CD4-positive, alpha-beta memory T cell (primary cell): ENCODE results near the gene ATG4A. TPM values are rescaled to one million over a fixed set of nuclear protein-coding genes. Genes with fewer than 3 reads are reported as not detected.

Experiments
- CTCF ChIA-PET: fragments of 350-600 bp; sonication (Branson Sonifier 250); formaldehyde crosslinking; loops from one replicate; lab custom pipeline; 2021; ENCODE audit warnings: inconsistent platforms; ENCODE audit not compliant: partially characterized antibody; lab: Charles Lee
- POLR2A ChIA-PET: fragments of 350-600 bp; sonication (Branson Sonifier 250); formaldehyde crosslinking; loops from one replicate; lab custom pipeline; 2021; ENCODE audit not compliant: partially characterized antibody; lab: Charles Lee
- DNase-seq, 5 donors: peaks; one replicate each; pipeline versions ENCODE4 v3.0.0 to v3.0.0-alpha.2; 2020 to 2022; ENCODE audit warnings: mixed read lengths in 1 of 5
- H3K27ac ChIP-seq: one replicate; pipeline ENCODE4 v1.7.0; 2013; ENCODE audit warnings: low read depth, low read length
- H3K27me3 ChIP-seq: 2 replicates; pipeline ENCODE4 v1.7.0; 2013; ENCODE audit warnings: mild to moderate bottlenecking, low read length, moderate library complexity; ENCODE audit not compliant: insufficient read depth
- H3K36me3 ChIP-seq: 2 replicates; pipeline ENCODE4 v1.7.0; 2013; ENCODE audit warnings: mild to moderate bottlenecking, low read length, moderate library complexity; ENCODE audit not compliant: insufficient read depth
- H3K4me1 ChIP-seq: 2 replicates; pipeline ENCODE4 v1.7.0; 2013; ENCODE audit warnings: mild to moderate bottlenecking, low read length, moderate library complexity; ENCODE audit not compliant: insufficient read depth
- H3K4me3 ChIP-seq, 2 donors: one replicate each; pipeline ENCODE4 v1.7.0; 2013; ENCODE audit warnings: low read length in 2 of 2, mild to moderate bottlenecking in 1 of 2
- H3K9me3 ChIP-seq, 2 donors: one replicate each; pipeline ENCODE4 v1.7.0; 2013; ENCODE audit warnings: low read length in 2 of 2, control low read depth in 1 of 2; ENCODE audit not compliant: control insufficient read depth in 1 of 2
- H3K27ac Mint-ChIP-seq, 7 donors: one replicate each; pipeline ENCODE4 v1.8.0; 2020 to 2021; ENCODE audit warnings: mixed read lengths in 7 of 7, mild to moderate bottlenecking in 6 of 7, inconsistent platforms in 3 of 7, moderate library complexity in 3 of 7
- H3K27me3 Mint-ChIP-seq, 2 donors: one replicate each; pipeline ENCODE4 v1.8.0; 2020 to 2021; ENCODE audit warnings: mixed read lengths in 2 of 2
- H3K36me3 Mint-ChIP-seq, 2 donors: one replicate each; pipeline ENCODE4 v1.8.0; 2020 to 2021; ENCODE audit warnings: mixed read lengths in 2 of 2, inconsistent platforms in 1 of 2, mild to moderate bottlenecking in 1 of 2
- H3K4me1 Mint-ChIP-seq, 4 donors: one replicate each; pipeline ENCODE4 v1.8.0; 2020 to 2021; ENCODE audit warnings: mixed read lengths in 4 of 4, mild to moderate bottlenecking in 1 of 4
- H3K4me3 Mint-ChIP-seq, 8 donors: one replicate each; pipeline ENCODE4 v1.8.0; 2020 to 2021; ENCODE audit warnings: mixed read lengths in 8 of 8, mild to moderate bottlenecking in 7 of 8, moderate library complexity in 6 of 8, inconsistent platforms in 3 of 8
- H3K9me3 Mint-ChIP-seq, 8 donors: one replicate each; pipeline ENCODE4 v1.8.0; 2020 to 2021; ENCODE audit warnings: mixed read lengths in 8 of 8, mild to moderate bottlenecking in 5 of 8, inconsistent platforms in 3 of 8, moderate library complexity in 1 of 8
- intact Hi-C: fragments of 100-400 bp; cut with micrococcal nuclease; formaldehyde crosslinking; loops from one replicate; pipeline ENCODE4 v1.15.1; 2023
- polyA plus RNA-seq, 2 donors: library from polyadenylated mRNA; unstranded; fragments of 300-500 nt; fragmentation: Illumina TruSeq; gene quantifications; one replicate each; pipeline ENCODE4 v1.2.3, GENCODE V29; 2021
- total RNA-seq, 2 experiments: library from RNA; stranded (reverse); gene quantifications; one replicate each; pipeline ENCODE4 v1.2.3, GENCODE V29; 2021

ATG4A gene
- total and polyA plus RNA-seq, 4 experiments from 2014 or later: 7.6 to 21.5 (median 11.7) TPM

DNA sequence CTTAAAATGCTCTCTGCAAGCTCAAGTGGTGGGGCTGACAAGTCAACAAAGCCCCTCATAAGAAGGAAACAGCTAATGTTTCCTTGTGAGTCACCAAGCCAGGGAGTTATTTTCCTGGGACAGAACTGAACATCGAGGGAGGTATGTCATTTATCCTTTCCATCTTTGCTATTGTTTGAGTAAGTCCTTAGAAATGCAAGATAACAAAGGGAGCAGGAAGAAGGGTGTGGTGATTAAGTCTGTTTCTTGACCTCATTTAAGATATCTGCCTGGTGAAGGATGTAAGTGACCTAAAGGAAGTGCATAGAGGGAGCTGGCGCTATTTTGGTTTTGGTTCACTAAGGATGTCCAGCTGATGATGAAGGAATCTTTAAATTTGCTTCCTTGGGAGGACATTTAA is 39.9 kb downstream of the ATG4A start:
- Histone ChIP-seq H3K4me3 (no peak overlapping the region), H3K27me3 (no peaks in the 10 kb centered on the region), H3K4me1 (no peaks in the 10 kb centered on the region), H3K36me3 (no peaks in the 10 kb centered on the region), H3K9me3 (no peaks in the 10 kb centered on the region), H3K27ac (no peak overlapping the region)
- Mint-ChIP-seq H3K36me3 (peaks cover 27 to 46% of the 10 kb centered on the region in 2 donors), H3K4me1 (no peaks in the 10 kb centered on the region), H3K4me3 (no peak overlapping the region), H3K9me3 (no peaks in the 10 kb centered on the region), H3K27ac (no peak overlapping the region), H3K27me3 (no peaks in the 10 kb centered on the region)
- intact Hi-C loops: no loop called here
- no peak for DNase-seq
- CTCF ChIA-PET: no interaction called here
- POLR2A ChIA-PET: no interaction called here

DNA sequence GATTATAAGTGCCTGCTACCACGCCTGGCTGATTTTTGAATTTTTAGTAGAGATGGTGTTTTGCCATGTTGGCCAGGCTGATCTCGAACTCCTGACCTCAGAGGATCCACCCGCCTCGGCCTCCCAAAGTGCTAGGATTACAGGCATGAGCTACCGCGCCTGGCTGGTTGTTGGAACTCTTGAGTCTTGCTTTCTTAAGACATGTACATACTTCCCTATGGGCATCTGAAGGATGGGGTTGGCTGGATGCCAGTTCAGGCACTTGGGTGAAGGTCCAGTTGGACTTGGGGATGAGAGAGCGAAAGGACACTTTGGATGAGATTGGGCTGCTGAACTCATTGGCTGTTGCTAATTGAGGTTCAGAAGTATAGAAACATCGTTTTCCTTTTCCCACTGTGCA is 40.5 kb downstream of the ATG4A start:
- no peak for DNase-seq
- intact Hi-C loops: no loop called here
- Mint-ChIP-seq H3K27ac (no peak overlapping the region), H3K4me1 (no peaks in the 10 kb centered on the region), H3K4me3 (no peak overlapping the region), H3K27me3 (no peaks in the 10 kb centered on the region), H3K36me3 (peaks cover 21 to 47% of the 10 kb centered on the region in 2 donors), H3K9me3 (no peaks in the 10 kb centered on the region)
- H3K27me3 ChIP-seq: no peaks in the 10 kb centered on the region
- ChIA-PET CTCF (no interaction called here), POLR2A (no interaction called here)
- no peaks in the 10 kb centered on the region for H3K4me1 ChIP-seq
- H3K9me3 ChIP-seq: no peaks in the 10 kb centered on the region
- no peak overlapping the region for H3K4me3 ChIP-seq
- H3K36me3 ChIP-seq: no peaks in the 10 kb centered on the region
- H3K27ac ChIP-seq: no peak overlapping the region

DNA sequence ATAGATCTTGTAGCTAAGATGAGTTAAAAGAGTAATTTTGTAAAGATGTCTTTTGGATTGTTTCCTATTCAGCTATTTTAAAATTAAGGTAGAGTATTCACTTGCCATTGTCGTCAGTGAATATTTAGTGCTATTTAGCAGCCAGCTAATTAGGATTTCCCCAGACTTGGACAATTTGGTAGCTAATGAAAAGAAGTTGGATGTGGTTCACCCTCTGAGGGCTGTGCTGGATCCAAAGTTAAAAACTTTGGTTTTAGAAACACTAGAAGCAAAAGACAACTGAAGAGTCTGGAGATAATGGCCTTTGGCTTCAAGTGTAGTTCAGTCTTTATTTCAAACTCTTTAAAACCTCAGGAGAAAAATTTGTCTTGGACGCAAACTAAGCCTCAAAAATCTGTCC is 41.3 kb downstream of the ATG4A start:
- intact Hi-C loops: no loop called here
- no peaks in the 10 kb centered on the region for H3K27me3 ChIP-seq
- peaks cover 24 to 54% of the 10 kb centered on the region in 2 donors for H3K36me3 Mint-ChIP-seq

DNA sequence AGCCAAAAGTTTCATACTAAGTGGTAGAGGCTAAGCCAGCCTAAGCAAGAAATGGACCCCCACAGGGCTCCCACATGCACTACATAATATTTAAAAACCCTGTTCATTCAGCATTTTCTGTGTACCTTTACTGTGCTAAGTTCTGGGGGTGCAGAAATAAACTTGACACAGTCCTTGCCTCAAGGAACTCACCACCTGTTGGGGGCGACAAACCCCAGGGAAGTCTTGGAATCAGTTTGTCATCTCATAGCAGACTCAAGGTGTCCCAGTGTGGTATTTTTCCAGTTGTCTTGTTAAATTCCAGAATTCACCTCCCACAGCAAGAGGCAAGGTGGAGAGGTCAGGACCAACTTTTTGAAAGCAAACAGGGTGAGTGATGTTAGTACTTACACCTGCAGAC is 43.1 kb downstream of the ATG4A start:
- Histone ChIP-seq H3K9me3 (no peaks in the 10 kb centered on the region), H3K27me3 (no peaks in the 10 kb centered on the region), H3K4me1 (no peaks in the 10 kb centered on the region), H3K36me3 (peaks cover 7% of the 10 kb centered on the region), H3K4me3 (no peak overlapping the region), H3K27ac (no peak overlapping the region)
- CTCF ChIA-PET: no interaction called here
- no peak overlapping the region for H3K27ac Mint-ChIP-seq
- POLR2A ChIA-PET: no interaction called here
- H3K9me3 Mint-ChIP-seq: peaks cover 0 to 1% (median 0%) of the 10 kb centered on the region in 8 donors
- intact Hi-C loops: no loop called here
- H3K36me3 Mint-ChIP-seq: peaks cover 32 to 60% of the 10 kb centered on the region in 2 donors
- no peak overlapping the region for H3K4me3 Mint-ChIP-seq
- no peaks in the 10 kb centered on the region for H3K4me1 Mint-ChIP-seq
- H3K27me3 Mint-ChIP-seq: no peaks in the 10 kb centered on the region
- DNase-seq: no peak

More for the DNA sequence above, 41.3 kb downstream of the ATG4A start:
- no peak overlapping the region for H3K4me3 ChIP-seq
- H3K27ac ChIP-seq: no peak overlapping the region
- POLR2A ChIA-PET: no interaction called here
- Mint-ChIP-seq H3K4me3 (no peak overlapping the region), H3K27me3 (no peaks in the 10 kb centered on the region), H3K9me3 (no peaks in the 10 kb centered on the region), H3K27ac (no peak overlapping the region), H3K4me1 (no peaks in the 10 kb centered on the region)
- CTCF ChIA-PET: no interaction called here
- no peaks in the 10 kb centered on the region for H3K4me1 ChIP-seq
- H3K36me3 ChIP-seq: peaks cover 2% of the 10 kb centered on the region
- no peaks in the 10 kb centered on the region for H3K9me3 ChIP-seq
- DNase-seq: no peak

DNA sequence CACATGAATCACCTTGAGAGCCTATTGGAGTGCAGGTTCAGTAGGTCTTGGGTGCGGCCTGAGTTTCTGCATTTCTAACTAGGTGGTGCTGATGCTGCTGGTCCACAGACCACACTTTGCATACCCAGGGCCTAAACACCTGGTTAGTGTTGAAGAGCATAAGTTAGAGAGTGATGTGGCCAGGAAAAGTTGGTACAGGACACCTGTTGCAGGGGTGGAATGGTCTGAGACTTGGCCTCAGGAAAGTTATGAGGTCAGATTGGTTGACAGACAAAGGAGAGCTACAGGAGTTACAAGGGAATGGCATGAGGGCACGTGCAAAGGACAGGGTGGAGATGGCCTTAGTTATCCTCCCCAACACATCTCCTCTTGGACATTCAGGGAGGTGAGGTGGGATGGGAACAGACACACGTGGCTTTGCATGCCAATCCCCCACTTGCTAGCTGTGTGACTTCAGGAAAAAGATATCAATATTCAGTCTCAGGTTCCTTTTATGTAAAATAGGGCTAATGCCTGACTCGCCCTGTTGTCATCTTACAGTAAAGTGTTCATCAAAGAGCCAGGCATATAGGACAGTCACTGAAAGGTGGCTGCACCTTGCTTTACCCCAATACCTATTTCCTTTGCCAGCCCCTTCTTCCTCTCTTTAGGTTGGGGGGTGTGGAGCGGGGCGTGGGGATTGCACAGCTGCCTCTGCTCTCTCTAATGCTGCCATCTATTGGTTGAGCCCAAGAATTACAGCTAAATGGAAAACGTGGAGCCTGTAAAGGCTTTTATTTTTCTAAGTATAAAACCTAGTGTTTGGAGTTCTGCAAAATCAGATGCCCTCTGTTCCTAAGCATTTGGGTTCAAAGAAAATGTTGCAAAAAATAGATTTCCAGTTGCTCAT is 47.5 kb downstream of the ATG4A start:
- no peak overlapping the region for H3K27ac Mint-ChIP-seq
- no peak overlapping the region for H3K27ac ChIP-seq
- no peak overlapping the region for H3K4me3 ChIP-seq
- POLR2A ChIA-PET: no interaction called here
- H3K36me3 ChIP-seq: peaks cover 7% of the 10 kb centered on the region
- CTCF ChIA-PET: interaction anchor here (0.7 kb wide), 1 partner anchor 29 kb away, joined by 4 read pairs; no protein-coding TSS in a partner anchor
- peaks cover 0 to 1% (median 0%) of the 10 kb centered on the region in 8 donors for H3K9me3 Mint-ChIP-seq
- H3K36me3 Mint-ChIP-seq: peaks cover 34 to 56% of the 10 kb centered on the region in 2 donors
- H3K9me3 ChIP-seq: no peaks in the 10 kb centered on the region
- H3K27me3 Mint-ChIP-seq: no peaks in the 10 kb centered on the region
- H3K4me1 ChIP-seq: no peaks in the 10 kb centered on the region
- H3K27me3 ChIP-seq: no peaks in the 10 kb centered on the region
- peak in 1 of 5 donors; percentile 11 for DNase-seq
- no peaks in the 10 kb centered on the region for H3K4me1 Mint-ChIP-seq
- H3K4me3 Mint-ChIP-seq: no peak overlapping the region
- intact Hi-C loops: no loop called here

DNA sequence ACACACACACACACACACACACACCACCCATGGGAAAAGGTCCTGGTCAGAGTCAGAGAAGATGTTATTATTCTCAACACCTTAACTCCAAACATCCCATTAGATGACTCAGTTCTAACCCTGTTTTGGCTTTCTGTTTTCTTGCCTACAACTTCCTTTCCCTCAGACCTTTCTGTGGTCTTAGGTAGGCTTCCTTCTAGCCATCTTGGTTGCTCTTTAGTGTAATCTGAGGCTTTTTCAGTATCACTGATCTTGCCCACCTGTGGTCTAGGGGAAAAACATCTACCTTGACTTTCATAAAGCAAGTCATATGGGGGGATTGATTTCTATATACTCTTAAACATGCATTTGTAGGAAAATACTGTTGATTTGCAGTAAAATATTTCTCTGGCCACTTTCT is 56.9 kb downstream of the ATG4A start:
- ChIA-PET CTCF (no interaction called here), POLR2A (no interaction called here)
- no peaks in the 10 kb centered on the region for H3K27me3 ChIP-seq
- no peaks in the 10 kb centered on the region for H3K36me3 ChIP-seq
- H3K4me3 ChIP-seq: no peak overlapping the region
- Mint-ChIP-seq H3K27me3 (no peaks in the 10 kb centered on the region), H3K4me3 (no peak overlapping the region), H3K4me1 (no peaks in the 10 kb centered on the region), H3K27ac (peak overlapping the region in 2 of 7 donors; percentile 29 to 45), H3K36me3 (peaks cover 18 to 43% of the 10 kb centered on the region in 2 donors), H3K9me3 (no peaks in the 10 kb centered on the region)
- no peaks in the 10 kb centered on the region for H3K9me3 ChIP-seq
- intact Hi-C loops: no loop called here
- no peaks in the 10 kb centered on the region for H3K4me1 ChIP-seq
- H3K27ac ChIP-seq: no peak overlapping the region
- DNase-seq: no peak

DNA sequence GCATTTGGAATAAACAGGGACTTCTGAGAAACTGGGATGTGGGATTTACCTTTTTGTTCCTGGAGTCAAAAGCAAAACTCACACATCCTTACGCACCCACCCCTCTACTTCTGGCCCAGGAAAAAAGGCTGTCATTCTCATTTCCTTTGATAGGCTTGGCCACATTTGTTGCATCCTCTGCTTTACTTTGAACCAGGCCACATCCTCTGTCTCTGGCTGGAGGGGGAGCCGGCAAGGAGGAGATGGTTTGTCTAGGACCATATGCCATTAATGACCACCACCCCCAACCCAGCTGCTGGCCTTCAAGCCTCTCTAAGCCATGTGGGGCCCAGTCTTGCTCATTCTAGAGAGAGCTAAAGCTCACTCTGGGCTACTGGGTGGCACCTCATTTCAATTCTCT is 64.5 kb downstream of the ATG4A start:
- H3K27ac ChIP-seq: no peak overlapping the region
- no peaks in the 10 kb centered on the region for H3K27me3 ChIP-seq
- no peaks in the 10 kb centered on the region for H3K36me3 ChIP-seq
- no peaks in the 10 kb centered on the region for H3K27me3 Mint-ChIP-seq
- peaks cover 18 to 25% of the 10 kb centered on the region in 2 donors for H3K36me3 Mint-ChIP-seq
- no peaks in the 10 kb centered on the region for H3K9me3 ChIP-seq
- no peaks in the 10 kb centered on the region for H3K4me1 Mint-ChIP-seq
- peak overlapping the region in 1 of 7 donors; percentile 45 for H3K27ac Mint-ChIP-seq
- H3K4me3 ChIP-seq: no peak overlapping the region
- H3K9me3 Mint-ChIP-seq: no peaks in the 10 kb centered on the region
- DNase-seq: no peak
- ChIA-PET CTCF (no interaction called here), POLR2A (no interaction called here)
- H3K4me3 Mint-ChIP-seq: no peak overlapping the region
- no peaks in the 10 kb centered on the region for H3K4me1 ChIP-seq
- intact Hi-C loops: no loop called here
